ENCODE measurements around the gene TEX48. TPM values are rescaled to one million over a fixed set of nuclear protein-coding genes. Genes with fewer than 3 reads are reported as not detected.

The TEX48 gene
- total RNA-seq, 1 experiment from 2014 or later, result not detected

DNA sequence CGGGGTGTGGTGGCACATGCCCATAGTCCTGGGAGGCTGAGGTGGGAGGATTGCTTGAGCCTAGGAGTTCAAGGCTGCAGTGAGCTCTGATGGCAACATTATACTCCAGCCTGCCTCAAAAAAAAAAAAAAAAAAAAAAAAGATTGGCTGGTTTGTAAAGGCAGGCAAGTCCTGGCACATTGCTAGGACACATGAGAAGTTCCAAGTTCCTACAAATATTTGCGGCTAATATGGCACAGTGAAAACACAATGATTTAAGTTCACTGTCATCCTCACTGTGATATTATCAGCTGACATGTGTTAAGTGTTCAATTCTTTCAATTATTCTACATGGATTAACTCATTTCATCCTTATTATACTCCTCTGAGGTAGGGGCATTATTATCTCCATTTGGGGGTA lies 50.8 kb downstream of the TEX48 start:
- DNase-seq, result no peak
- Mint-ChIP-seq H3K27ac (ENCODE audit: unreplicated experiment) (no peak overlapping the region), H3K9me3 (ENCODE audit: unreplicated experiment) (no peaks in the 10 kb centered on the region), H3K36me3 (ENCODE audit: insufficient read depth, unreplicated experiment) (peaks cover 17% of the 10 kb centered on the region), H3K4me3 (ENCODE audit: unreplicated experiment) (no peak overlapping the region), H3K27me3 (ENCODE audit: insufficient read depth, unreplicated experiment) (no peaks in the 10 kb centered on the region), H3K4me1 (ENCODE audit: low read depth, unreplicated experiment) (no peaks in the 10 kb centered on the region)
- H3K36me3 ChIP-seq (ENCODE audit: control insufficient read depth, insufficient read depth, low read length), result no peaks in the 10 kb centered on the region; the same call in 1 of the 2 replicates
- no peaks in the 10 kb centered on the region for H3K9me3 ChIP-seq
- CTCF ChIA-PET, result interaction anchor here (0.6 kb wide), 1 partner anchor 22 kb away, joined by 3 read pairs; no protein-coding TSS in a partner anchor
- H3K4me1 ChIP-seq, result no peaks in the 10 kb centered on the region
- TF ChIP-seq, protein P1, sequence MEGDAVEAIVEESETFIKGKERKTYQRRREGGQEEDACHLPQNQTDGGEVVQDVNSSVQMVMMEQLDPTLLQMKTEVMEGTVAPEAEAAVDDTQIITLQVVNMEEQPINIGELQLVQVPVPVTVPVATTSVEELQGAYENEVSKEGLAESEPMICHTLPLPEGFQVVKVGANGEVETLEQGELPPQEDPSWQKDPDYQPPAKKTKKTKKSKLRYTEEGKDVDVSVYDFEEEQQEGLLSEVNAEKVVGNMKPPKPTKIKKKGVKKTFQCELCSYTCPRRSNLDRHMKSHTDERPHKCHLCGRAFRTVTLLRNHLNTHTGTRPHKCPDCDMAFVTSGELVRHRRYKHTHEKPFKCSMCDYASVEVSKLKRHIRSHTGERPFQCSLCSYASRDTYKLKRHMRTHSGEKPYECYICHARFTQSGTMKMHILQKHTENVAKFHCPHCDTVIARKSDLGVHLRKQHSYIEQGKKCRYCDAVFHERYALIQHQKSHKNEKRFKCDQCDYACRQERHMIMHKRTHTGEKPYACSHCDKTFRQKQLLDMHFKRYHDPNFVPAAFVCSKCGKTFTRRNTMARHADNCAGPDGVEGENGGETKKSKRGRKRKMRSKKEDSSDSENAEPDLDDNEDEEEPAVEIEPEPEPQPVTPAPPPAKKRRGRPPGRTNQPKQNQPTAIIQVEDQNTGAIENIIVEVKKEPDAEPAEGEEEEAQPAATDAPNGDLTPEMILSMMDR (IDR thresholded peaks at IDR 0.05; ENCODE audit: insufficient read depth in 1 of 2, low read depth in 1 of 2, low read length in 1 of 2, severe bottlenecking in 1 of 2, unreplicated experiment in 1 of 2), result no peak
- H3K27me3 ChIP-seq (replicated peaks; ENCODE audit: control insufficient read depth, insufficient read depth, low read length), result no peaks in the 10 kb centered on the region
- BruUV-seq (replicated peaks), result no TSS peak
- POLR2A ChIA-PET, result no interaction called here
- no peak overlapping the region for H3K4me3 ChIP-seq (ENCODE audit: low read depth, low read length)
- intact Hi-C loops (cut with micrococcal nuclease; ENCODE audit: unreplicated experiment), result no loop called here

- TF ChIP-seq, protein P1 (IDR thresholded peaks at IDR 0.05; ENCODE audit: insufficient read depth in 1 of 2, low read depth in 1 of 2, low read length in 1 of 2, severe bottlenecking in 1 of 2, unreplicated experiment in 1 of 2), result no peak
- H3K36me3 Mint-ChIP-seq (ENCODE audit: insufficient read depth, unreplicated experiment), result peaks cover 6% of the 10 kb centered on the region
- CTCF ChIA-PET, result no interaction called here
- no peaks in the 10 kb centered on the region; the same call in 1 of the 2 replicates for H3K36me3 ChIP-seq (ENCODE audit: control insufficient read depth, insufficient read depth, low read length)
- H3K9me3 Mint-ChIP-seq (ENCODE audit: unreplicated experiment), result no peaks in the 10 kb centered on the region
- no peaks in the 10 kb centered on the region for H3K9me3 ChIP-seq
- DNase-seq, result no peak
- intact Hi-C loops (cut with micrococcal nuclease; ENCODE audit: unreplicated experiment), result no loop called here
- no TSS peak for BruUV-seq (replicated peaks)
- no peaks in the 10 kb centered on the region for H3K27me3 Mint-ChIP-seq (ENCODE audit: insufficient read depth, unreplicated experiment)
- no peak overlapping the region for H3K4me3 Mint-ChIP-seq (ENCODE audit: unreplicated experiment)
- no peaks in the 10 kb centered on the region for H3K4me1 ChIP-seq
- POLR2A ChIA-PET, result no interaction called here
- H3K4me3 ChIP-seq (ENCODE audit: low read depth, low read length), result no peak overlapping the region
- H3K27me3 ChIP-seq (replicated peaks; ENCODE audit: control insufficient read depth, insufficient read depth, low read length), result no peaks in the 10 kb centered on the region
- no peaks in the 10 kb centered on the region for H3K4me1 Mint-ChIP-seq (ENCODE audit: low read depth, unreplicated experiment)
- no peak overlapping the region for H3K27ac Mint-ChIP-seq (ENCODE audit: unreplicated experiment)
Measured at GRCh38 chr9:114629563-114630090, 52.4 kb downstream of the TEX48 start.

- Mint-ChIP-seq H3K9me3 (ENCODE audit: unreplicated experiment) (no peaks in the 10 kb centered on the region), H3K4me3 (ENCODE audit: unreplicated experiment) (no peak overlapping the region), H3K4me1 (ENCODE audit: low read depth, unreplicated experiment) (no peaks in the 10 kb centered on the region), H3K27ac (ENCODE audit: unreplicated experiment) (no peak overlapping the region), H3K27me3 (ENCODE audit: insufficient read depth, unreplicated experiment) (no peaks in the 10 kb centered on the region), H3K36me3 (ENCODE audit: insufficient read depth, unreplicated experiment) (peaks cover 6% of the 10 kb centered on the region)
- Histone ChIP-seq H3K36me3 (ENCODE audit: control insufficient read depth, insufficient read depth, low read length) (no peaks in the 10 kb centered on the region), H3K4me3 (ENCODE audit: low read depth, low read length) (no peak overlapping the region), H3K27me3 (replicated peaks; ENCODE audit: control insufficient read depth, insufficient read depth, low read length) (no peaks in the 10 kb centered on the region), H3K4me1 (no peaks in the 10 kb centered on the region), H3K9me3 (no peaks in the 10 kb centered on the region)
- intact Hi-C loops (cut with micrococcal nuclease; ENCODE audit: unreplicated experiment), result no loop called here
- BruUV-seq (replicated peaks), result no TSS peak
- ChIA-PET CTCF (no interaction called here), POLR2A (interaction anchor here (0.5 to 1.1 kb wide), 2 partner anchors 11 to 40 kb away, joined by 3 to 4 read pairs; partner anchors contain the start of gene ATP6V1G1)
- TF ChIP-seq, protein P1 (IDR thresholded peaks at IDR 0.05; ENCODE audit: insufficient read depth in 1 of 2, low read depth in 1 of 2, low read length in 1 of 2, severe bottlenecking in 1 of 2, unreplicated experiment in 1 of 2), result no peak
- DNase-seq, result no peak
Measured at GRCh38 chr9:114627553-114627952, 54.4 kb downstream of the TEX48 start.

Data from Caco-2 (cell line).